HL-60/S4 (cell line): ENCODE data around the gene LSP1.
"Not testable (repeated sequence)": the region's sequence is repeated elsewhere in the genome, so short reads cannot be mapped to it uniquely, and the experiment has no call there.

Experiments used
- in situ Hi-C: fragments of 300-500 bp; cut with MboI; formaldehyde crosslinking; loops from 2 replicates; pipeline ENCODE4 v1.14.3; 2022; ENCODE audit warnings: low sequenced_read_pairs

LSP1 gene

DNA sequence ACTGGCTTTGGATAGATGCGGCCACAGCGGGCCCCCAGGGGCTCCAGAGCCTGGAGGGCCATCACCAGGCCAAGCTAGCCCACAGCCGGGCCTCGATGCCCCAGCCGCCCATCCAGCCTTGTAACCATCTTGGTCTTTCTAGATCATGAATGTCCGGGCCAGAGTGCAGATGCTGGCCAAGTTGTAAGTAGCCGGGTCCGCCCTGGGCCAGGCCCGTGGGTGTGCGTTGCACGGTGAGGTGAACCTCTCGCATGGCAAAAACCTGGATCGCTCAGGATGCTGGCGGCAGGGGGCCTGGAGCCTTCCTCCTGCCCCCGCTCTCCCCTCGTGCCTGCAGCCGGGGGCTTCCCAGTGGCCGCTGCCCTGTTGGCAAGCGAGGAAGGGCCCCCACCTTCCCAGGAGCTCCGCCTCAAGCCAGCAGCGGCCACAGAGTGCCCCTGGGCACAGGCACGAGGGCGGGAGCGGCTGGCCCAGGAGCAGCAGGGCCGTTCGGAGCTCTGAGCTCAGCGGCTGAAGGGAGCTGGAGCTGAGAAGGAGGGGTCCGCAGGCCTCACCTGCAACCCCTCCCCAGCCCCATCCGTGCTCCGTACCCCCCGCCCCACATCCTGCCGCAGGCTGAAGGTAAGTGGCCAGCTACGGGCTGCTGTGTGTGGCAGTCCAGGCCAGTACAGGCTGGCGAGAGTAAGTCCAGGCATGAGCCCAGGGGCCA lies 83.3 kb downstream of the LSP1 start:
- in situ Hi-C loops, result no loop called here

DNA sequence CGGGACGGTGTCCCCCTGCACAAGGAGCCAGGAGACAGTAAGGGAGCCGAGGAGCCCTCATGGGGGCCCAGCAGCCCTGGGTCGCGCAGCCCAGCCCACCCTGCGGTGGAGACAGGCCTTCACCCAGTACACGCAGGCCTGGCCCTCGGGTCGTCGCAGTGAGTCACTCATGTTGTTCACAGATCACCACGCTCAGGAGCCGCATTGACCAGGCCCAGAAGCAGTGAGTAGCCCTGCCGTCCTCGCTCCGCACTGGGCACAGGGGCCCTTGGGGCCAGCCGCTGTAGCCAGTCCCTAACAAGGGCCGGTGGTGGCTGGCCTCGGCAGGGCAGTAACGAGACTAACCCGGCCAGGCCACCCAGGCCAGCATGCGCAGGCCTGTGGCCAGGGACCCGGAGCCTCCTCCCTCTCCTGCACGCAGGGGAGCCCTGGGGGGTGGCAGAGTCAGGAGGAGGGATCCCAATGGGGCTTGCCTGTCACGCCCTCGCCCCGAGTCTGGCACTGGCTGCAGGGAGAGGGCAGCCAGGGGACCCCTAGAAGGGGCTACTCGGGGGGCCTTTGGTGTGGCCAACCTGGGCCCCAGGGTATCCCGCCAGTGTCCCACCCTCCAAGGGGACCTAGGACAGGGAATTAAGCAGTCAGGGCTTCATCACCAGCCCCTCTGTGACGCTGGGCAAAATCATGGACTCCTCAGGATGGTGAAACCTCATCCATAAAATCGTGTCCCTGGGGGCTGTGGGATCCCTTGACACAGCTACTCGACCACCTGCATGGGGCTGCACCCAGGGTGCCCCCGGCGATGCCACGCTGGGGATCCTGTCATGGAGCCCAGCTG lies 84.1 kb downstream of the LSP1 start:
- in situ Hi-C loops, result no loop called here

DNA sequence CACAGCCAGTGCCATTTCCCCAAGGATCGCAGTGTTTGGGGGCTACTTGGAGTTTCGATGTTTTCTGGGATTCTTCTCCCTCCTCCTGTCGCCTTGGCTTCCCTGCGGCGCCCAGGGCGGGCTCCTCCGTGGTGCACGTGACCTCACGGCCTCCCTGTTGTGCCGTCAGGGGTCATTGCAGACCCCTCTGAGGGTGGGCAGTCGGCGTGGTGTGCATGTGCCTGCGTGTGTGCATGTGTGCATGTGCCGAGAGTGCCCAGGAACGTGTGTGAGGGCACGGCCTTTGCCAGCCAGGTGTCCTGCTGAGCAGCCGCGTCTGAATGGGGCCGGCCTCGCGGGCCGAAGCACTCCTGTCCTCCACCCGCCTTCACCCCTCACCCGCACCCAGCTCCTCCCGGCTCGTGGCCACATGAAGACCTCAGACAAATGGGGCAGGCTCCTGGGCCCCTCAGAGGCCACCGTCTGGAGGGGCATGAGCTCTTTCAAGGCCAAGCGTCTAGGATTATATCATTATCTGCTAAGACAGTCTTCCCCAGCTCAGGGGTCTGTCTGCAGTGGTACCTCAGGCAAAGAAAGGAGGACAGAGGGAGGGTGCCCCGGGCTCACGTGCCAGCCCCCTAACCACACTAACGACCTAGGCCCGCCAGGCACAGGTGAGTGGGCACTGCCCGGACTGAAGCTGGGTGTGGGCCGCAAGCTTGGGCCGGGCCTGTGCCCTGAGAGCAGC lies 84.9 kb downstream of the LSP1 start:
- in situ Hi-C loops, result no loop called here

DNA sequence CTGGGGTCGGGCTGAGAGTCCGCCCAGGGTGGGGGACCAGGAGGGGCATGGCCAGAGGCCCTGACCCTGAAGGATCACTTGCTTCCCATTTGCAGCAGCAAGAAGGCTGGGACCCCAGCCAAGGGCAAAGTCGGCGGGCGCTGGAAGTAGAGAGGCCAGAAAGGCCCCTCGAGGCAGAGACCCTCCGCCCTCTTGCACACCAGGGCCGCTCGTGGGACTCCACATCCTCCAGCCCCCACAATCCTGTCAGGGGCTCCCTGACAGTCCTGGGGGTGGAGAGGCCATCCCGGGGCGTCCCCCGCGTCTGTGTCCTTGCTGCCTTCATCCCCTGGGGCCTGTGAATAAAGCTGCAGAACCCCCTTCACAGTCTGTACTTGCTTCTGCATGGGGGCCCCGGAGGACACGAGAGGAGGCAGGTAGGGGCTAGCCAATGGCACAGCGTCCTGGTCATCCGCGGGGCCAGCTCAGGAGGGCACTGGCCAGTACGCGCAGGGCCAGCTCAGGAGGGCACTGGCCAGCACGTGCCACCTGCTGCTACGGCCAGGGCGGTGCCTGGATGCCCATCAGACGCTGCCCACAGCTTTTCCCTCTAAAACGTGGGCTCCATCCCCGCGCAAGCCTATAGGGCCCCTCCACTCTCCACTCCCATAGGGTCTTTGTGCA lies 85.6 kb downstream of the LSP1 start:
- in situ Hi-C loops, result no loop called here

DNA sequence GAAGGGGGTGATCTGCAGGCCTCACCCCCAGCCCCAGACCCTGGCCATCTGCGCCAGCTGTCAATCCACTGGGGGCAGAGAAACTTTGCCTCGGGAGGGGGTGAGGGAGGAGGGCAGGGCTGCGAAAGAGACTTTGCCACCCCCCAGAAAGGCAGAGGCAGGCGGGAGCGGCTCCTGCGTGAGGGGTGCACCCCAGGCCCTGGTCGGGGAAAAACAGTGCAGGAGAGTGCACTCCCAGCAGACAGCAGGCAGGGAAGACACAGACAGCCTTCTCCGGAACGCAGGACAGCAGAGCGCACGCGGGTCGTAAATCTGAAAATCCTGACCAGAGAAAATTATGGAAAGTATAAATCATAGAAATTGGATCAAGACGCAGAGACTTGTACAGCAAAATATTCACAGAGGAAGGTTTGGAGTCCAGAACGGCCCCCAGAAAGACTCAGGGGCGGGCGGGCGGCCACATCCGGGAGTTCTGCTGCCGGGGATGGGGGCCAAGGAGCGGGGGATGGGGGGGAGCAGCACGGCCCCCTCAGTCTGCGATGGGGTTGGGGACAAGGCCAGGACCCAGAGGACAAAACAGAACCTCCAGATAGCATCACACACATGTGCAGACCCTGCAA lies 86.2 kb downstream of the LSP1 start:
- in situ Hi-C loops, result no loop called here

DNA sequence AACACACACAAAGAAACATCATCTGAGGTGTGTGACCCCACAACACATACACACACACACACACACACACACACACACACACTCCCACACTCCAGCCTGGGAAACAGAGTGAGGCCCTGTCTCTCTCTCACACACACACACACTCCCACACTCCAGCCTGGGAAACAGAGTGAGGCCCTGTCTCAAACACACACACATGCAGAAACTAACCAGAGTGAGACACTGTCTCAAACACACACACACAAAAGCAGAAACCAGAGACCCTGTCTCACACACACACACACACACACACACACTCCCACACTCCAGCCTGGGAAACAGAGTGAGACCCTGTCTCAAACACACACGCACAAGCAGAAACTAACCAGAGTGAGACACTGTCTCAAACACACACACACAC lies 86.9 kb downstream of the LSP1 start:
- in situ Hi-C loops, result not testable (repeated sequence)
